Testis (tissue), 2 donors: ENCODE data around the gene RASL10A.

Source experiments
- POLR2A ChIP-seq: fragments of 450-650 bp; IDR thresholded peaks from one replicate; pipeline ENCODE4 v1.6.1; 2017; ENCODE audit warnings: antibody characterized with exemption, mild to moderate bottlenecking, moderate library complexity
- TF ChIP-seq, protein P1 (sequence below), 3 experiments: fragments of 450-650 bp in 2 of 3; fragments of 200-600 bp in 1 of 3; sonication (generic) in 1 of 3; IDR thresholded peaks; one replicate each; pipeline ENCODE4 v1.5.1; 2016 to 2019; ENCODE audit warnings: antibody characterized with exemption in 3 of 3, mild to moderate bottlenecking in 2 of 3, moderate library complexity in 1 of 3

DNA sequence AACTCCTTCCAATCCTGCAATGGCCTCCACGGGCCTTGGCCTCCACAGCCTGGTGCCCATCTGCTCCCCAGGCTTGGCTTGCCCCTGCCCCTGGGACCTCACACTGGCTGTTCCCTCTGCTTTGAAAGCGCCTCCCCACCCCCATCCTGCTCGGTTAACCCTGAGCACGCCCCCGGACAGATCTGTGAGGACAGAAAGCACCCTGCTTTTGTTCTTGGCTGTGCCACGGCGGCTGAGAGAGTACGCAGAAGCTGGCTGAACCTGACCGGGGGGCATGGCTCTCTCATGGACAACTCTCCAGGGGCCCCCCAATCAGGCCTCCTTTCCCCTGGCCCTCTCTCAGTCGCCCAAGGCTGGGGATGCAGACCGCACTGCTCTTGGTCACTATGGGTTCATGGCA, 20.2 kb upstream of the RASL10A start:
- TF ChIP-seq, protein P1, sequence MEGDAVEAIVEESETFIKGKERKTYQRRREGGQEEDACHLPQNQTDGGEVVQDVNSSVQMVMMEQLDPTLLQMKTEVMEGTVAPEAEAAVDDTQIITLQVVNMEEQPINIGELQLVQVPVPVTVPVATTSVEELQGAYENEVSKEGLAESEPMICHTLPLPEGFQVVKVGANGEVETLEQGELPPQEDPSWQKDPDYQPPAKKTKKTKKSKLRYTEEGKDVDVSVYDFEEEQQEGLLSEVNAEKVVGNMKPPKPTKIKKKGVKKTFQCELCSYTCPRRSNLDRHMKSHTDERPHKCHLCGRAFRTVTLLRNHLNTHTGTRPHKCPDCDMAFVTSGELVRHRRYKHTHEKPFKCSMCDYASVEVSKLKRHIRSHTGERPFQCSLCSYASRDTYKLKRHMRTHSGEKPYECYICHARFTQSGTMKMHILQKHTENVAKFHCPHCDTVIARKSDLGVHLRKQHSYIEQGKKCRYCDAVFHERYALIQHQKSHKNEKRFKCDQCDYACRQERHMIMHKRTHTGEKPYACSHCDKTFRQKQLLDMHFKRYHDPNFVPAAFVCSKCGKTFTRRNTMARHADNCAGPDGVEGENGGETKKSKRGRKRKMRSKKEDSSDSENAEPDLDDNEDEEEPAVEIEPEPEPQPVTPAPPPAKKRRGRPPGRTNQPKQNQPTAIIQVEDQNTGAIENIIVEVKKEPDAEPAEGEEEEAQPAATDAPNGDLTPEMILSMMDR (IDR thresholded peaks at IDR 0.05) = no peak
- no peak for TF ChIP-seq POLR2A
